ENCODE measurements around the gene PXDN.
"Not testable (repeated sequence)": the region's sequence is repeated elsewhere in the genome, so short reads cannot be mapped to it uniquely, and the experiment has no call there.

The PXDN gene

DNA sequence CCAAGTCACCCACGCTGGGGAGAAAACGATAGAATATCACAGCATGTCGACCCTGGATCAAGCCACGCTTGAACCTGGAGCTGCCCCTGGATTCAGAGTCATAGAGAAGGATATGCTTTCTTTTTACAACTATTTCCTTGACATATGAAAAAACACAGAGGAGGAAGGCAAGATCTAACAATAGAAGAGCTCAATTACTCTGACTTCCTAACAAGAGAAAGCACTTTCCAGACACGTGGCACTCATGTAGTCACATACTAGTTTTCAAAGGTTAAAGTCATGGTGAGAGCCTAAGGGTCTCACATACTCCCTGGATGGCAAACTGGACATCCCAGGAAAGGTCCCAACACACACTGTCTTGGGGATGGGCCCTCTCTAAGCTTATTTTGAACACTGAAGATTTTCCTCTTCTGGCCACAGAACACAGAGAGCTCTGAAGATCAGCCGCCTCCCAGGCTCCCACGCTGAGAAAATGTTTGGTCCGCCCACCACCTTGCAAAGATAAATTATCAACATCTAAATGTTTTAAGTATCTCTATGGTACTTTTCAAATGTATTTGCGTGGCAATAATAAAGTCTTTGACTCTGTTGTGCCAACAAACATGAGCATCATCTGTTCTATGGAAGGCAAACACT lies 4.9 kb downstream of the PXDN start:
- no peak for DNase-seq

DNA sequence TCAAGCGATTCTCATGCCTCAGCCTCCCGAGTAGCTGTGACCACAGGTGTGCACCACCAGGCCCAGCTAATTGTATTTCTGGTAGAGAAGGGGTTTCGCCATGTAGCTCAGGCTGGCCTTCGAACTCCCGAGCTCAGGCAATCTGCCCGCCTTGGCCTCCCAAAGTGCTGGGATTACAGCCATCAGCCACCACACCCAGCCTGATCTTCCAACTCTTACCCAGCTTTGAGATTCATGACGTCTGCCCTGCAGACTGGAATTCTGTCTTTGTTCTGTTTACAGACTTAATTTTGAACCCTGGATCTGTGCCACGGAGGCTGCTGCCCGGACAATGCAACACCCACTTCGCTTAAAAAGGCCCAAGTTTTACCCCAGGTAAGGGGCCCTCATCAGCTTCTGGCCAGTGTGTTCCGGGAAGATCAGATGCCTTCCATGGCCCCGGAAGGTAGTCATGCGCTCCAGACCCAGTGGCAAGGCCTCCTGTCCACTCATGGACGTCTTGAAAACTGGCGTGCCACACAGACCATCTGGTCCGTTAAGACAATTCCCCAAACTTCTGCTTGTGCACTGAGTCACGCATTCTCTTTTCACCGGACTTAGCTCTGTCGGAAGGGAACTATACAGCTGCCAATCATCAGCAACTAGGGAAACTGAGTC lies 5.5 kb downstream of the PXDN start:
- DNase-seq = no peak

GRCh38 chr2:1738163-1738562 lies 6.2 kb downstream of the PXDN start:
- no peak for DNase-seq

GRCh38 chr2:1736997-1737480 lies 7.3 kb downstream of the PXDN start:
- DNase-seq = no peak

DNA sequence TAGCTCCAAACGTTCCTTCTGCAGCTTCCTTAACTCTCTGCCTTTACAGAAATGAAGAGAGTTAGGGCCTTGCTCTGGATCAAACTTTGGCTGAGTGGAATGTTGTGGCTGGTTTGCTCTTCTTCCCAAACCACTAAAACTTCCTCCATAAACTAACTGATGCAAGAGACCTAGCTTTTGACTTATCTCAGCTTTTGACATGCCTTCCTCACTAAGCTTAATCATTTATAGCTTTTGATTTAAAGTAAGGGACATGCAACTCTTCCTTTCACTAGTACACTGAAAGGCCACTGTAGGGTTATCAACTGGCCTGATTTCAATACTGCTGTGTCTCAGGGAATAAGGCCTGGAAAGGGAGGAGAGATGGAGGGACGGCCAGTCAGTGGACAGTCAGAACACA lies 8.3 kb downstream of the PXDN start:
- no peak for DNase-seq

GRCh38 chr2:1733298-1733697 lies 11.0 kb downstream of the PXDN start:
- DNase-seq = not testable (repeated sequence)

- no peak for DNase-seq
Observed at GRCh38 chr2:1731963-1732768, 12.1 kb downstream of the PXDN start.

- no peak for DNase-seq
Observed at GRCh38 chr2:1731447-1731962, 12.8 kb downstream of the PXDN start.

DNA sequence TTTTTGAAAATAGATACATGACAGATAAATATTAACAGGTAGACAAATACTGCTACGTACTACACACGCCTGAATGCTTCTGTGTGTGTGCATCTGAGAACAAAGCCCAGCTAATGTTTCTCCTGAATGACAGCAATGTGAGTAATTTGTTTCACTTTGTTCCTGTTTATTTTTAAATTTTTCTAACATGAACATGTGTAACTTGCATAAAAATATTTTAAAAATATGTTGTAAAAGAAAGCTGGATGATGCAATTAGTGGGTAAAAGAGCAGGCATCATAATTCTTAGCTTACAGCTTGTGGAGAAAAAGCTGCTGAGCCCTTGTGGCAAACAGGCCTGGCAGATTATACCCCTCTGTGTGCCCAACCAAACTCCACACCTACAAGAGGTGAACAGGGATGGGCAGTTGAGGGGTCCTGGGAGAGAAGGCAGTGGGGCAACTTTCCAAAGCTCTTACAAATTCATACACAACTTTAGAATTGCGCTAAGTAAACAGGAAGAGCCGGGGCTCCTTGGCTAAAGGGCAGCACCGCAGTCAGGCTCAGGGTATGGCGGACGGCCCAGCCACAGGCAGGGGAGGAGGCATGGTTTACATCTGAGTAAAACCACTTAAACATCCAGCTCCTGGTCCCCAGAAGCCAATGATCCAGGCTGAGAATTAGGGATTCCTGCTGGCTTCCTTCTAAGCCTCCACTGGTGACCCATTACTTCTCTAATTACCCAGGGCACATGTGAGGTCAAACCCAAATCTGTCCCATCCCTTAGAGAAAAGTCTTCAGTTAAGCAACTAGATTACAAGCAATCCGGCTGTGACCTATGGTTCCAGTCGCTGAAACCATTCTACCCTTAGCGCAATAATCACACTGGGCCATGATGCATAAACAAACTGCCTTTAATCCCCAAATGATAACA lies 14.0 kb downstream of the PXDN start:
- no peak for DNase-seq

DNA sequence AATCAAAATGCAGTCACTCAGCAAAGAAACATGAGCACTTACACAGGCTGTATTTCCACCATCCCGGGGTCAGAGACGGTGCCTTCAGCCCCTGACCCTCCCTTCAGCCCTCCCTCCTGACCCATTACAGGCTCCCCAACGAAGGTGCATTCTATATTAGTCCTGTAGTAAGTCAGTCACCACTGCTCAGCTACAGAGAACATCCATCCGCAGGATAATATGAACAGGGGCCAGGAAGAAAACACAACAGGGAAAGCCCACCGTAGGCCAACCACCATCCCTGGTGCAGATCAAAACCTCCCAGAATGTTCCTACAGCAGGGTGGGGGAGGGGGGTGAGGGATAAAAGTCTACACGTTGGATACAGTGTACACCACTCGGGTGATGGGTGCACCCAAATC lies 15.1 kb downstream of the PXDN start:
- no peak for DNase-seq

DNA sequence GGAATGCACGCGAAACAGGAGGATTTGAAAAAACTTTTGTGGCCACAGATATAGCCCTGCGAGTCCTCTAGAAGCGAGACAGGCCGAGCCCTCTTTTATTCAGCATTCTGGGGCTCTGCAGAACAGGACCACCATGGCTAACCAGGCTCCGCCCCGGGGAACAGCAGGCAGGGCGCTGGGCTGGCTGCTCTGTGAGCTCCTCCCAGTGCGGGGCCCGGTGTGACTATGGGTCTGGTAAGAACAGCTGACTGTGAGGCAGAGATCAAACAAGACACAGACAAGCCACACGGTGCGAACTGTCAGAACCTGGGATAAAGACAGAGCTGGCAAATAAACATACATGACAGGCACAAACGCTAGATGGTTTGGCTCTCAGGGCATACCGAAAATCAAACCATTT lies 15.5 kb downstream of the PXDN start:
- no peak for DNase-seq

GRCh38 chr2:1727796-1728474 lies 16.4 kb downstream of the PXDN start:
- no peak for DNase-seq

DNA sequence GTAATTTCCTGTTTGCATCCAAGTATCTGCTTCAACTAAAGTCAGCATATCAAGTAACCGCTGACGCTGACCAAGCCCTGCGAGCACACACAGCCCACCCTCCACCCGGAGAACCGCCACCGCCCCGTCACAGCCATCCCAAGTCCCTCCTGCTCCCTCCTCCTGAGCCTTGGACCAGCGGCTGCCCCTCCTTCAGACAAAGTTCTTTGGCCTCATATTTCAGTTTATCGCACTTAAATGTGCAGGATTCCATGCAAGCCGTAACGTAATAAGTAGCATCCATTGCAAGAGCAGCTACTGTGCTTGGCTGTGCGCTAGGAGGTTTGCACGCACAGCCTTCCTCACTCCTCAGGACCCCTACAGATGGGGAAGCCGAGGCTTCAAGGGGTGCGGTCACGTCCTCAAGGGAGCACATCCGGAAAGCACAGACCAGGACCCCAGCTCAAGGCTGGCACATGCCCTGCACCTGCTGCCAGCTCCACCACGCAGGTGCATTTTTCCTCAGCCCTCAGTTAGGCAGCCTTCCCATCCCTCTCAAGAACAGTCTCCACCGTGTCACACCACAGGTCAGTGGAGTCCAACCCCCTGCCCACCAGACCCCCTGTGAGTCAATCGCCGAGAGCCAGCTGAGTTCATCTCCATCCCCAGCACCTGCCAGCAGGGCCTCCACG lies 17.1 kb downstream of the PXDN start:
- no peak for DNase-seq

DNA sequence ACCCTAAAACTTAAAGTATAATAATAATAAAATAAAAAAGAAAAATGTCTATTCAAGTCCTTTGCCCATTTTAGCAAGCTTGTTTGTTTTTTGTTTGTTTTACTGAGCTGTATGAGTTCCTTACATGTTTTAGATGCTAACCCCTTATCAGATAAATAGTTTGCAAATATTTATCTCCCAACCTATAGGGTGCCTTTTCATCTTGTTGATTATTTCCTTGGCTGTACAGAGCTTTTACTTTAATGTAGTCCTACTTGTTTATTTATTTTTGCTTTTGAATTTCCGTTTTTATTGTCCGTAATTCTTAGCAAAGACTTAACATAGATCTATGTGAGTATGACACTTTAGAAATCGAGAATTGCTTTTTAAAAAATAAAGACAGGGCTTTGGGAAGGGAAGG lies 17.8 kb downstream of the PXDN start:
- DNase-seq = no peak

- DNase-seq = not testable (repeated sequence)
Observed at GRCh38 chr2:1724351-1724750, 20.0 kb downstream of the PXDN start.

- DNase-seq = no peak
Observed at GRCh38 chr2:1723397-1724042, 20.8 kb downstream of the PXDN start.

- no peak for DNase-seq
Observed at GRCh38 chr2:1722692-1723091, 21.6 kb downstream of the PXDN start.

DNA sequence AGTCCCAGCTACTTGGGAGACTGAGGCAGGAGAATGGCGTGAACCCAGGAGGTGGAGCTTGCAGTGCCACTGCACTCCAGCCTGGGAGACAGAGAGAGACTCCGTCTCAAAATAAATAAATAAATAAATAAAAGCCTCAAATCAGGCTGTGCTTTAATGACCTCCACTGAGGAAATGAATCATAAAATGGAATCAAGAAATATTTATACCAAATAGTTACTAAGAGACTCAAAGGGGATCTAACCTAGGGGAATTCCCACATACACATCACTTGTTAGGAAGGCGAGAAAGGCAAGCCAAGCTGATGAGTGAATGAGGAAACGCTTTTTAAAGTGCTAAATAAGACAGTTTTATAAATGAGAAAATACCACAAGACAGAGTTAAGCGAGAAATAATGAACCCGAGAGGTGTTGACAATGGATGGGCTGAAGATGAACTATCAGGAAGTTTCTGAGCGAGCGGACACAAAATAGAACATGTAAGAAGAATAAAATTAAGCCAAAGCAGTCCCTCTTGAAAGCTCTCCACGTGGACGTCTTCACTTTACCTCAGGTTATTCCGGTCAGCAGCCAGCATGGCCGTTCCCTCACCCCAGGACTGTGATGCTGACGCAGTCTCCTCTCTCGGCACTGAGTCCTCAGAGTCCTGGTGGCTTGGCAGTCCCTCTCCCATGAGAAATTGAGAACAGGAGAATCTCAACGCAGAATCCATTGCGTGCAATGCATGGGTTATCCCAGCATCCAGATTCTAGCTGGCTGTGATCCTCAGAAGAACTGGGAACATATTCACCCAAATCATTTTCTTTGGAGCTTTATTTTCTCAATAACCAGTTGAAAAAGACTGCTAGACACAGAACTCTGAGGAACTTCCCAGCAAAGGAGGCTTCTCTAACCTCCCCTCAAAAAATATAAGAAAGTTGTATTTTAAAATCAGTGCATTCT lies 22.3 kb downstream of the PXDN start:
- DNase-seq = no peak

- no peak for DNase-seq
Observed at GRCh38 chr2:1718339-1719220, 25.7 kb downstream of the PXDN start.

Data from CD4-positive, alpha-beta T cell treated with Interleukin-17A for 1 hour (primary cell).